Heart left ventricle (tissue), 16 donors: Measurements from ENCODE around the gene MPZL1. TPM values are rescaled to one million over a fixed set of nuclear protein-coding genes. Genes with fewer than 3 reads are reported as not detected.
A peak's percentile ranks its signal among the peaks of the same experiment; 100 is the strongest.

Source experiments
- ATAC-seq, 4 donors: fragments of 200-7000 bp; cut with Tn5 transposase; one replicate each; pipeline ENCODE4 v1.9.1; 2020 to 2022; ENCODE audit warnings: moderate library complexity in 4 of 4, mild to moderate bottlenecking in 3 of 4, moderate number of reproducible peaks in 1 of 4
- DNase-seq, 5 donors: peaks; one replicate each; pipeline ENCODE4 v3.0.0-alpha.2; 2020
- H3K27ac ChIP-seq, 12 donors: fragments of 200-600 bp; sonication (generic) in 4 of 12; one replicate each; pipeline versions ENCODE4 v1.5.0 to v1.8.0; 2016 to 2022; ENCODE audit warnings: mild to moderate bottlenecking in 2 of 12
- H3K27me3 ChIP-seq, 9 donors: fragments of 200-600 bp; sonication (generic) in 2 of 9; one replicate each; pipeline versions ENCODE4 v1.5.1 to v1.8.0; 2016 to 2022; ENCODE audit warnings: mild to moderate bottlenecking in 3 of 9
- H3K36me3 ChIP-seq, 9 donors: fragments of 200-600 bp; sonication (generic) in 2 of 9; one replicate each; pipeline versions ENCODE4 v1.5.0 to v1.8.0; 2018 to 2022; ENCODE audit warnings: mild to moderate bottlenecking in 2 of 9
- H3K4me1 ChIP-seq, 12 donors: fragments of 200-600 bp; sonication (generic) in 4 of 12; one replicate each; pipeline versions ENCODE4 v1.5.0 to v1.8.0; 2016 to 2022; ENCODE audit warnings: mild to moderate bottlenecking in 3 of 12
- H3K4me3 ChIP-seq, 12 donors: fragments of 200-600 bp; sonication (generic) in 4 of 12; one replicate each; pipeline versions ENCODE4 v1.5.0 to v1.8.0; 2017 to 2022; ENCODE audit warnings: mild to moderate bottlenecking in 9 of 12, moderate library complexity in 4 of 12
- H3K9me3 ChIP-seq, 12 donors: fragments of 200-600 bp; sonication (generic) in 4 of 12; one replicate each; pipeline versions ENCODE4 v1.5.0 to v1.8.0; 2016 to 2022; ENCODE audit warnings: mild to moderate bottlenecking in 1 of 12
- CTCF ChIP-seq, 12 donors: fragments of 200-600 bp; sonication (generic) in 4 of 12; IDR thresholded peaks; one replicate each; pipeline versions ENCODE4 v1.5.0 to v1.8.0; 2018 to 2022; ENCODE audit warnings: antibody characterized with exemption in 12 of 12, mild to moderate bottlenecking in 5 of 12
- POLR2A ChIP-seq, 2 donors: fragments of 450-650 bp; IDR thresholded peaks; one replicate each; pipeline ENCODE4 v1.6.1; 2017; ENCODE audit warnings: antibody characterized with exemption in 2 of 2, mild to moderate bottlenecking in 2 of 2, moderate library complexity in 2 of 2
- WGBS, 4 donors: extraction: QIAGEN DNeasy Blood & Tissue Kit in 2 of 4; methylation state at CpG; one replicate each; pipeline versions ENCODE4 v1.1.5 to v1.1.7; 2013 to 2018; 5-methylcytosine and 5-hydroxymethylcytosine counted together
- intact Hi-C, 10 donors: fragments of 100-400 bp; cut with DNase I; formaldehyde crosslinking; loops; one replicate each; pipeline versions ENCODE4 v1.11.1 to v1.14.2; 2022
- polyA plus RNA-seq, 2 donors: library from polyadenylated mRNA; stranded (reverse); fragments of 200-250 nt; gene quantifications; one replicate each; pipeline ENCODE4 v1.2.3, GENCODE V29; 2013
- total RNA-seq, 9 donors: library from RNA; depleted of rRNA in 2 of 9; stranded (reverse); fragments of >200 nt in 2 of 9; fragmentation: NEBNext Ultra II Directional in 3 of 9; extraction: Animal tissue kit (Norgen Biotek cat#: 25700) in 3 of 9; gene quantifications; one replicate each; pipeline versions ENCODE4 v1.1.0 to v1.2.4, GENCODE V29; 2016 to 2023
- donor health status: ischemic (EF 13 %, LVEDD 7.1; RV severe dilation, severe dysfunction).
- donor health status: healthy with polysubstance abuse.
- donor health status: DM: no; HTN: yes; CAD: no.
- donor health status: DM: no; HTN: no; CAD: no.
- donor health status: ischemic (EF 25% LVEDD 6.9; RV normal size, moderate dysfunction).
- donor health status: ischemic (EF 25% LVEDD 5.7; RV mildly dilated, moderate dysfunction).
- donor health status: healthy.
- donor health status: DM: yes; HTN: yes; CAD: no.
- donor health status: ischemic (EF 35%, LVEDD 5.7; RV mildly dilated, moderate dysfunction).
- donor health status: nonischemic (EF 11% LVEDD 7.7; RV severe dilation, severe dysfunction).
- donor health status: DM: yes; HTN: yes; CAD: no.
- donor health status: PGD.
- donor health status: ischemic (EF 29% LVEDD 5.4; RV normal size, mild dysfunction).
- donor health status: nonischemic (EF 23%, LVEDD 6.1; RV moderate dilation, normal function).

MPZL1 gene
- total and polyA plus RNA-seq, 11 donors: 7.0 to 56.3 (median 29.4) TPM

GRCh38 chr1:167683226-167683625 lies 38.6 kb upstream of the MPZL1 start:
- WGBS, 4 donors: 49 to 58% (median 53%) methylated on average over 6 of the region's 6 CpGs
- Histone ChIP-seq H3K9me3 (no peaks in the 10 kb centered on the region), H3K27ac (peak overlapping the region; percentile 67 to 91 (median 85)), H3K36me3 (peaks cover 0 to 64% (median 2%) of the 10 kb centered on the region in 9 donors), H3K4me3 (no peak overlapping the region), H3K4me1 (peaks cover 16 to 97% (median 83%) of the 10 kb centered on the region in 12 donors), H3K27me3 (no peaks in the 10 kb centered on the region)
- ATAC-seq (no peak), DNase-seq (no peak)
- intact Hi-C loops: loop anchor here in 7 of 10 donors (1.0 to 10.0 kb wide), 4 partner anchors 18 to 51 kb away; partner anchors contain the start of gene RCSD1 (in 4 of the 7)
- TF ChIP-seq CTCF (IDR thresholded peaks at IDR 0.05) (no peak), POLR2A (IDR thresholded peaks at IDR 0.05) (no peak)

- DNase-seq (peak in 4 of 5 donors; percentile 50 to 80 (median 67)), ATAC-seq (peak in 3 of 4 donors; percentile 58 to 63 (median 62))
- H3K27ac ChIP-seq: peak overlapping the region; percentile 67 to 91 (median 85)
- H3K4me1 ChIP-seq: peaks cover 16 to 91% (median 78%) of the 10 kb centered on the region in 12 donors
- no peaks in the 10 kb centered on the region for H3K27me3 ChIP-seq
- H3K9me3 ChIP-seq: no peaks in the 10 kb centered on the region
- WGBS, 4 donors: 30 to 44% (median 35%) methylated on average over 15 of the region's 15 CpGs
- TF ChIP-seq CTCF (IDR thresholded peaks at IDR 0.05) (no peak), POLR2A (IDR thresholded peaks at IDR 0.05) (no peak)
- peaks cover 0 to 69% (median 4%) of the 10 kb centered on the region in 9 donors for H3K36me3 ChIP-seq
- H3K4me3 ChIP-seq: no peak overlapping the region
- intact Hi-C loops: loop anchor here in 7 of 10 donors (1.0 to 10.0 kb wide), 5 partner anchors 19 to 53 kb away; partner anchors contain the start of gene RCSD1 (in 5 of the 7)
These were observed 37.9 kb upstream of the MPZL1 start for GRCh38 chr1:167683641-167684502.

DNA sequence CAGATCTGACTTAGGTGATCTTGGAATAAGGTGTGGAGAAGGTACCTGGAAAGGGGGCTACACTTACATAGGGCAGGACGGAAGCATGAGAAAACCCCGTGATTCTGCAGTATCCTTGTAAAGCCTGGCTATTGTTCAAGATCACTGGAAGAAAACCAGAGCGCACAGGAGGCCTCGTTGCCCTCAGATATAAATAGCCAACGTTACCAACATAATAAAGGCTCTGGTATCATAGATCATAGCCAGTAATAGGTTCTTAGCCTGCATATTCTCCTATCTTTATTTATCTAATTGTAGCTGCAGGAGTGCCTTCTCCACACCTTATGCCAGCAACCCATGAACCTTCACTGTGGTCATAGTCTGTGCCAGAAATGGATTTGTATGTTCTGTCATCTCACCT lies 35.9 kb upstream of the MPZL1 start:
- Histone ChIP-seq H3K27ac (peak overlapping the region; percentile 67 to 91 (median 85)), H3K27me3 (no peaks in the 10 kb centered on the region), H3K36me3 (peaks cover 0 to 76% (median 23%) of the 10 kb centered on the region in 9 donors), H3K4me3 (no peak overlapping the region), H3K4me1 (peaks cover 15 to 79% (median 62%) of the 10 kb centered on the region in 12 donors), H3K9me3 (no peaks in the 10 kb centered on the region)
- intact Hi-C loops: loop anchor here in 8 of 10 donors (2.0 to 10.0 kb wide), 8 partner anchors 34 to 134 kb away; partner anchors contain the start of genes RCSD1 (in 6 of the 8) and CREG1 (in 1 of the 8)
- DNase-seq: no peak
- TF ChIP-seq CTCF (IDR thresholded peaks at IDR 0.05) (no peak), POLR2A (IDR thresholded peaks at IDR 0.05) (no peak)
- ATAC-seq: peak; percentile 24 to 47 (median 40)
- WGBS, 4 donors: 23 to 27% (median 26%) methylated on average over 5 of the region's 5 CpGs
